Measurements from ENCODE around the gene H6PD.

Gene H6PD

DNA sequence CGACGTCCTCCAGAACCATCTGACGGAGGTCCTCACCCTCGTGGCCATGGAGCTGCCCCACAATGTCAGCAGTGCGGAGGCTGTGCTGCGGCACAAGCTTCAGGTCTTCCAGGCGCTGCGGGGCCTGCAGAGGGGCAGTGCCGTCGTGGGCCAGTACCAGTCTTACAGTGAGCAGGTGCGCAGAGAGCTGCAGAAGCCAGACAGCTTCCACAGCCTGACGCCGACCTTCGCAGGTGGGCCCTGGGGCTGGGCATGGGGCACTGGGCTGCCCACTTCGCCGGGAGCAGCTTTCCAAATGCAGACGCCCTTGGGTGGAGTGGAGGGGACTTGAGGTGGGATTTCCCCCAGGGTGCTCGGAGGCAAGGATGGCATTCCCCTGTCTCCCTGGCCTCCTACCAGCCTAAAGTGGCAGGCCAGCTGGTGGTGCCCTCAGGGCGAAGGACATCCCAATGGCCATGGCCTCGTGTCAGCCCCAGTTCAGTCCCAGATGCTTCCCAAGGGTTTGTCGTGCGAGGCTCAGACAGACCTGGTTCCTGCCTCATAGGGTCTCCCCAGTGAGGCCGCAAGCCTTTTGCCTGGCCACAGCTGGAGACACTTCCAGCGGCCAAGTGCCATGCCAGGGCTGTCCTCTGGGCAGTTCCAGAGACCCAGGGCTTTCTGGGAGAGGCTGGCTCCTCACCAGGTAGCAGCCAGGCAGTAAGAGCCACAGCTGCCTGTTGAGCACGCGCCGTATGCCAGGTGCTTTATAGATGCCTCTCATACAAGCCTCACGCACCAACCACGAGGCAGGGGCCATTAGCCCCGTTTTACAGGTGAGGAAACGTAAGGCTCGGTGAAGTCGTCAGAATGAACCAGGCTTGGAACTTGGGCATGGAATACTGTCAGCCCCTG, 27.8 kb downstream of the H6PD start:
- no peak for TF ChIP-seq ESRRG (CRISPR knock-in tag; IDR thresholded peaks at IDR 0.05)
- TF ChIP-seq, protein P1, sequence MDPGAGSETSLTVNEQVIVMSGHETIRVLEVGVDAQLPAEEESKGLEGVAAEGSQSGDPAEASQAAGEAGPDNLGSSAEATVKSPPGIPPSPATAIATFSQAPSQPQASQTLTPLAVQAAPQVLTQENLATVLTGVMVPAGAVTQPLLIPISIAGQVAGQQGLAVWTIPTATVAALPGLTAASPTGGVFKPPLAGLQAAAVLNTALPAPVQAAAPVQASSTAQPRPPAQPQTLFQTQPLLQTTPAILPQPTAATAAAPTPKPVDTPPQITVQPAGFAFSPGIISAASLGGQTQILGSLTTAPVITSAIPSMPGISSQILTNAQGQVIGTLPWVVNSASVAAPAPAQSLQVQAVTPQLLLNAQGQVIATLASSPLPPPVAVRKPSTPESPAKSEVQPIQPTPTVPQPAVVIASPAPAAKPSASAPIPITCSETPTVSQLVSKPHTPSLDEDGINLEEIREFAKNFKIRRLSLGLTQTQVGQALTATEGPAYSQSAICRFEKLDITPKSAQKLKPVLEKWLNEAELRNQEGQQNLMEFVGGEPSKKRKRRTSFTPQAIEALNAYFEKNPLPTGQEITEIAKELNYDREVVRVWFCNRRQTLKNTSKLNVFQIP (CRISPR knock-in tag; IDR thresholded peaks at IDR 0.05; ENCODE audit: borderline replicate concordance, low read depth): no peak
- TF ChIP-seq GLIS3 (CRISPR knock-in tag; IDR thresholded peaks at IDR 0.05): no peak
- TF ChIP-seq, protein P2, sequence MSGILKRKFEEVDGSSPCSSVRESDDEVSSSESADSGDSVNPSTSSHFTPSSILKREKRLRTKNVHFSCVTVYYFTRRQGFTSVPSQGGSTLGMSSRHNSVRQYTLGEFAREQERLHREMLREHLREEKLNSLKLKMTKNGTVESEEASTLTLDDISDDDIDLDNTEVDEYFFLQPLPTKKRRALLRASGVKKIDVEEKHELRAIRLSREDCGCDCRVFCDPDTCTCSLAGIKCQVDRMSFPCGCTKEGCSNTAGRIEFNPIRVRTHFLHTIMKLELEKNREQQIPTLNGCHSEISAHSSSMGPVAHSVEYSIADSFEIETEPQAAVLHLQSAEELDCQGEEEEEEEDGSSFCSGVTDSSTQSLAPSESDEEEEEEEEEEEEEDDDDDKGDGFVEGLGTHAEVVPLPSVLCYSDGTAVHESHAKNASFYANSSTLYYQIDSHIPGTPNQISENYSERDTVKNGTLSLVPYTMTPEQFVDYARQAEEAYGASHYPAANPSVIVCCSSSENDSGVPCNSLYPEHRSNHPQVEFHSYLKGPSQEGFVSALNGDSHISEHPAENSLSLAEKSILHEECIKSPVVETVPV (CRISPR knock-in tag; IDR thresholded peaks at IDR 0.05): no peak
- TF ChIP-seq SNAI2 (CRISPR knock-in tag; IDR thresholded peaks at IDR 0.05): no peak
- no peak for TF ChIP-seq BACH2 (CRISPR knock-in tag; IDR thresholded peaks at IDR 0.05; ENCODE audit: borderline replicate concordance)
- TF ChIP-seq ISL1 (CRISPR knock-in tag; IDR thresholded peaks at IDR 0.05): no peak
- TF ChIP-seq ZNF565 (CRISPR knock-in tag; conservative IDR thresholded peaks at IDR 0.05; ENCODE audit: low read depth): no peak
- TF ChIP-seq ZFP30 (CRISPR knock-in tag; IDR thresholded peaks at IDR 0.05): no peak

DNA sequence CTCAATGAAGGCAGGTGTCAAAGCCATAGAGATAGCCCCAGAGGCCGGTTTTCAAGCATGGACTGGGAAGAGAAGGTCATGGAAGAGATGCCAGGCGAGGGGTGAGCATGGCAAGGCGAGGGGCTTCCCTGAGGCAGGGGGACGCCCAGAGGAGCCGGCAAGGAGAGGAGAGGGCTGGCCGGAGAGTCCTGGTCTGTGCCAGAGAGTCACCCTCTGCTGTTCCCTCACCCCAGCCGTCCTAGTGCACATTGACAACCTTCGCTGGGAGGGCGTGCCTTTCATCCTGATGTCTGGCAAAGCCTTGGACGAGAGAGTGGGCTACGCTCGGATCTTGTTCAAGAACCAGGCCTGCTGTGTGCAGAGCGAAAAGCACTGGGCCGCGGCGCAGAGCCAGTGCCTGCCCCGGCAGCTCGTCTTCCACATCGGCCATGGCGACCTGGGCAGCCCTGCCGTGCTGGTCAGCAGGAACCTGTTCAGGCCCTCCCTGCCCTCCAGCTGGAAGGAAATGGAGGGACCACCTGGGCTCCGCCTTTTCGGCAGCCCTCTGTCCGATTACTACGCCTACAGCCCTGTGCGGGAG, 28.8 kb downstream of the H6PD start:
- ATAC-seq: no peak
- TF ChIP-seq, protein P1 (CRISPR knock-in tag; IDR thresholded peaks at IDR 0.05; ENCODE audit: borderline replicate concordance, low read depth): no peak
- no peak for TF ChIP-seq GLIS3 (CRISPR knock-in tag; IDR thresholded peaks at IDR 0.05)
- TF ChIP-seq SNAI2 (CRISPR knock-in tag; IDR thresholded peaks at IDR 0.05): no peak

More for the DNA sequence above, 27.8 kb downstream of the H6PD start:
- ATAC-seq: no peak

DNA sequence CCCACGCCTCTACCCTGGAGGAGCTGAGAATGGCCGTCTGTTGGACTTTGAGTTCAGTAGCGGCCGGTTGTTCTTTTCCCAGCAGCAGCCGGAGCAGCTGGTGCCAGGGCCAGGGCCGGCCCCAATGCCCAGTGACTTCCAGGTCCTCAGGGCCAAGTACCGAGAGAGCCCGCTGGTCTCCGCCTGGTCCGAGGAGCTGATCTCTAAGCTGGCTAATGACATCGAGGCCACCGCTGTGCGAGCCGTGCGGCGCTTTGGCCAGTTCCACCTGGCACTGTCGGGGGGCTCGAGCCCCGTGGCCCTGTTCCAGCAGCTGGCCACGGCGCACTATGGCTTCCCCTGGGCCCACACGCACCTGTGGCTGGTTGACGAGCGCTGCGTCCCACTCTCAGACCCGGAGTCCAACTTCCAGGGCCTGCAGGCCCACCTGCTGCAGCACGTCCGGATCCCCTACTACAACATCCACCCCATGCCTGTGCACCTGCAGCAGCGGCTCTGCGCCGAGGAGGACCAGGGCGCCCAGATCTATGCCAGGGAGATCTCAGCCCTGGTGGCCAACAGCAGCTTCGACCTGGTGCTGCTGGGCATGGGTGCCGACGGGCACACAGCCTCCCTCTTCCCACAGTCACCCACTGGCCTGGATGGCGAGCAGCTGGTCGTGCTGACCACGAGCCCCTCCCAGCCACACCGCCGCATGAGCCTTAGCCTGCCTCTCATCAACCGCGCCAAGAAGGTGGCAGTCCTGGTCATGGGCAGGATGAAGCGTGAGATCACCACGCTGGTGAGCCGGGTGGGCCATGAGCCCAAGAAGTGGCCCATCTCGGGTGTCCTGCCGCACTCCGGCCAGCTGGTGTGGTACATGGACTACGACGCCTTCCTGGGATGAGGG, 29.7 kb downstream of the H6PD start:
- ATAC-seq: no peak
- no peak for TF ChIP-seq ZFP30 (CRISPR knock-in tag; IDR thresholded peaks at IDR 0.05)
- TF ChIP-seq, protein P3, sequence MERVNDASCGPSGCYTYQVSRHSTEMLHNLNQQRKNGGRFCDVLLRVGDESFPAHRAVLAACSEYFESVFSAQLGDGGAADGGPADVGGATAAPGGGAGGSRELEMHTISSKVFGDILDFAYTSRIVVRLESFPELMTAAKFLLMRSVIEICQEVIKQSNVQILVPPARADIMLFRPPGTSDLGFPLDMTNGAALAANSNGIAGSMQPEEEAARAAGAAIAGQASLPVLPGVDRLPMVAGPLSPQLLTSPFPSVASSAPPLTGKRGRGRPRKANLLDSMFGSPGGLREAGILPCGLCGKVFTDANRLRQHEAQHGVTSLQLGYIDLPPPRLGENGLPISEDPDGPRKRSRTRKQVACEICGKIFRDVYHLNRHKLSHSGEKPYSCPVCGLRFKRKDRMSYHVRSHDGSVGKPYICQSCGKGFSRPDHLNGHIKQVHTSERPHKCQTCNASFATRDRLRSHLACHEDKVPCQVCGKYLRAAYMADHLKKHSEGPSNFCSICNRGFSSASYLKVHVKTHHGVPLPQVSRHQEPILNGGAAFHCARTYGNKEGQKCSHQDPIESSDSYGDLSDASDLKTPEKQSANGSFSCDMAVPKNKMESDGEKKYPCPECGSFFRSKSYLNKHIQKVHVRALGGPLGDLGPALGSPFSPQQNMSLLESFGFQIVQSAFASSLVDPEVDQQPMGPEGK (CRISPR knock-in tag; IDR thresholded peaks at IDR 0.05; ENCODE audit: borderline replicate concordance): no peak

DNA sequence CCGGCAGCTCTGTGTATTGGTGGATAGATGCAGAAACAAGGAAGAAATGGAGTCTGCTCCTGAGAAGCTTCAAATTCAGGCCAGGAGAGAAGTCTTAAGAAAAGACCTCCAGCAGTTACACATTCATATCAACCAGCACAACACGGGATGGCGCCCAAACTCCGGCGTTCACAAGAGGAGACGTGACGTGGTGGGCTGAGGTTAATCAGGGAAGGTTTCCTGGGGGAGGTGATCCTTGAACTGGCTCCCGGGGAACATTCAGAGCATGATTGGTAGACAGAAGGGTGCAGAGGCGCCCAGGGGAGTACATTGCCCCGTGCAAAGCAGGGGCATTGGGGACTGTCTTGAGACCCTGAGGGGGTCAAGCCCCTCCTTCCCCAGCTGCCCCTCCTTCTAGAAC, 30.5 kb downstream of the H6PD start:
- ATAC-seq: no peak
- TF ChIP-seq TCF4 (CRISPR knock-in tag; IDR thresholded peaks at IDR 0.05; ENCODE audit: borderline replicate concordance): no peak
- no peak for TF ChIP-seq ZNF70 (CRISPR knock-in tag; IDR thresholded peaks at IDR 0.05)
- no peak for TF ChIP-seq PPARA (CRISPR knock-in tag; IDR thresholded peaks at IDR 0.05; ENCODE audit: borderline replicate concordance)
- TF ChIP-seq, protein P2 (CRISPR knock-in tag; IDR thresholded peaks at IDR 0.05): no peak
- TF ChIP-seq ZNF565 (CRISPR knock-in tag; conservative IDR thresholded peaks at IDR 0.05; ENCODE audit: low read depth): no peak
- TF ChIP-seq ESRRG (CRISPR knock-in tag; IDR thresholded peaks at IDR 0.05): no peak
- TF ChIP-seq, protein P1 (CRISPR knock-in tag; IDR thresholded peaks at IDR 0.05; ENCODE audit: borderline replicate concordance, low read depth): no peak
- TF ChIP-seq CSDC2 (CRISPR knock-in tag; IDR thresholded peaks at IDR 0.05): no peak
- no peak for TF ChIP-seq GLIS3 (CRISPR knock-in tag; IDR thresholded peaks at IDR 0.05)
- no peak for TF ChIP-seq RARB (CRISPR knock-in tag; IDR thresholded peaks at IDR 0.05)
- no peak for TF ChIP-seq ZFP3 (CRISPR knock-in tag; IDR thresholded peaks at IDR 0.05)
- no peak for TF ChIP-seq ZNF8 (CRISPR knock-in tag; IDR thresholded peaks at IDR 0.05)
- TF ChIP-seq, protein P4, sequence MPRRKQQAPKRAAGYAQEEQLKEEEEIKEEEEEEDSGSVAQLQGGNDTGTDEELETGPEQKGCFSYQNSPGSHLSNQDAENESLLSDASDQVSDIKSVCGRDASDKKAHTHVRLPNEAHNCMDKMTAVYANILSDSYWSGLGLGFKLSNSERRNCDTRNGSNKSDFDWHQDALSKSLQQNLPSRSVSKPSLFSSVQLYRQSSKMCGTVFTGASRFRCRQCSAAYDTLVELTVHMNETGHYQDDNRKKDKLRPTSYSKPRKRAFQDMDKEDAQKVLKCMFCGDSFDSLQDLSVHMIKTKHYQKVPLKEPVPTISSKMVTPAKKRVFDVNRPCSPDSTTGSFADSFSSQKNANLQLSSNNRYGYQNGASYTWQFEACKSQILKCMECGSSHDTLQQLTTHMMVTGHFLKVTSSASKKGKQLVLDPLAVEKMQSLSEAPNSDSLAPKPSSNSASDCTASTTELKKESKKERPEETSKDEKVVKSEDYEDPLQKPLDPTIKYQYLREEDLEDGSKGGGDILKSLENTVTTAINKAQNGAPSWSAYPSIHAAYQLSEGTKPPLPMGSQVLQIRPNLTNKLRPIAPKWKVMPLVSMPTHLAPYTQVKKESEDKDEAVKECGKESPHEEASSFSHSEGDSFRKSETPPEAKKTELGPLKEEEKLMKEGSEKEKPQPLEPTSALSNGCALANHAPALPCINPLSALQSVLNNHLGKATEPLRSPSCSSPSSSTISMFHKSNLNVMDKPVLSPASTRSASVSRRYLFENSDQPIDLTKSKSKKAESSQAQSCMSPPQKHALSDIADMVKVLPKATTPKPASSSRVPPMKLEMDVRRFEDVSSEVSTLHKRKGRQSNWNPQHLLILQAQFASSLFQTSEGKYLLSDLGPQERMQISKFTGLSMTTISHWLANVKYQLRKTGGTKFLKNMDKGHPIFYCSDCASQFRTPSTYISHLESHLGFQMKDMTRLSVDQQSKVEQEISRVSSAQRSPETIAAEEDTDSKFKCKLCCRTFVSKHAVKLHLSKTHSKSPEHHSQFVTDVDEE (CRISPR knock-in tag; IDR thresholded peaks at IDR 0.05): no peak
- no peak for TF ChIP-seq ISL1 (CRISPR knock-in tag; IDR thresholded peaks at IDR 0.05)
- no peak for TF ChIP-seq TOX (CRISPR knock-in tag; IDR thresholded peaks at IDR 0.05; ENCODE audit: borderline replicate concordance)

Measured in SK-N-SH treated with all-trans-retinoic acid at 6 μM for 48 hours (cell line).